HG03354 (cell line): ENCODE data around the gene JAKMIP3.

Source experiments
- ATAC-seq: cut with Tn5 transposase; IDR thresholded peaks from one replicate; pipeline ENCODE4 v1.9.1; 2021; ENCODE audit warnings: mild to moderate bottlenecking; ENCODE audit not compliant: unreplicated experiment, poor library complexity, severe bottlenecking

Gene JAKMIP3

GRCh38 chr10:132041340-132041739, 24.4 kb upstream of the JAKMIP3 start:
- no peak for ATAC-seq

DNA sequence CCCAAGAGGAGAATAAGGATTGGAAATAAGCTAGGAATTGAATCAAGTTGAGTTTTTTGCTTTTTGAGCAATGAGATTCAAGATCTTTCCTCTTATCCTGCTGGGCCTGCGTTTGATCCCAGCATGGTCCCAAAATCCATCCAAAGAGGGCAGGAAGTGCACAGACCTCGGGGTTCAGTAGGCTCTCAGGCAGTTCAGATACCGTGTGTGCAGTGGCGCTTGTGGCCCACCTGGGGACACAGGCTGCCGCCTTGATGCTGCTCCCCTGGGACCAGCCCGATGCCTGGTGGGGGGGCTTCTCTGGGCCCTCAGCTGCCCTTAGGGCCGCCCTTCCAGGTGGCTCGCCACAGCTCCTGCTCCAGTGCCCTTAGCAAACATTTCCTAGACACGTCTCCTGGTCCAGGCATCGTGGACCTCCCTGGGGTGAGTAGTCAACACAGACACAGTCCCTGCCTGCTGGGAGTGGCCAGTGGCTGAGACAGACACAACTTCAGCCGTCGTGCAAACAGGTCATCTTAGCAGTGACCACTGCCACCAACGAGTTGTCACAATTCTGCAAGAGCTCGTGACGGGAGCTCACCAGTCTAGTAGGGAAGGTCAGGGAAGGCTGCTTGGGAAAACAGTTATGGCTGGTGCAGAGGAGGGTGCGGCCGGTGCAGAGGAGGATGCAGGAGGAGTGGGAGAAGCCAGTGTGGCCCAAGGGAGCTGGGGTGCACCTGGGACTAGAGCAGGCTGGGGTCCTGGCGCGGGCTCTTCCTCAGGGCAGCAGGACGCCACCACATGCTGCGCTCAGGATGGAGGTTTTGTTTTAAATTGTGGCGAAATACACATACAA, 21.7 kb upstream of the JAKMIP3 start:
- no peak for ATAC-seq

DNA sequence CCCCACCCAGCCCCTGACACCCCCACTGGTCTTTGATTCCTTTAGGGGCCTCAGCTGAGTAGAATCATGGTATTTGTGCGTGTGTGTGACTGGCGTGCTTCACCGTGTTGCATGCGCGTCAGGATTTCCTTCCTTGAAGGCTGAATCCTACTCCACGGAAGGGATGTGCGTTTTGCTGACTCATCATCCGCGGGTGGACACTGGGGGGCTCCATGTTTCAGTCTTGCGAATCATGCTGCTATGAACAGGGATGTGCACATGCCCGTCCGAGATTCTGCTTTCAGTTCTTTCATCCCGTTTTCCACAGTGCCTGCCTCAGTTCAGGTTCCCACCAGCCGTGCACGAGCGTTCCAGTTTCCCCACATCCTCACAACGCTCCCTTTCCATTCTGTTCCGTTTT, 20.9 kb upstream of the JAKMIP3 start:
- ATAC-seq: no peak

- no peak for ATAC-seq
Observed at GRCh38 chr10:132045324-132045723, 20.4 kb upstream of the JAKMIP3 start.

DNA sequence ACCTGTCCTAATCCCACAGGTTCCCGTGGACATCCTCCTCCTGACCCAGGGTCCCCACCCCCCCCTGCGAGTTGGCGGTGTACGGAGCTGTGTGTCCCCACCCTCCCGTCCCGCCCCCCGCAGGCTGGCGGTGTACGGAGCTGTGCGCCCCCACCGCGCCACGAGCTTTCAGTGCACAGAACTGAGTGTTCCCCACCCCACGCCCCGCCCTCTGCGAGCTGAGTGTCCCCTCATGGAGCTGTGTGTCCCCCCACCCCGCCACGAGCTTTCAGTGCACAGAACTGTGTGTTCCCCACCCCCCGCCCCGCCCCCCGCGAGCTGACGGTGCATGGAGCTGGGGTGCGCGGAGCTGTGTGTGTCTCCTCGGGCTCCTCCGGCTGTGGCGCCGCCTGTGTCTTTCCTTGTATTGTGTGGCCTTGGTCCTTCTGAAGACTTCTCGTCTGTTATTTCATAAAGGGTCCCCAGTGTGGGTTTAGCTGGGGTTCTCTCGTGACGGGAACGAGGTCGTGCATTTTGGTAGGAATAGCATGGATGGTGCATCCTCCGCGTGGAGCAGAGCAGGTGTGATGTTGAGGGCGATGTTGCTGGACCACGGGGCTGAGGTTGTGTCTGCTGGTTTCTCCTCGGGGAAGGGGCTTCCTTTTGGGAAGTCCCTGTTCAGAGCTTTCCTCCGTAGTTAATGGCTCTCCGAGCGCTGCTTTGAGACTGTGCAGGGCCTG, 18.0 kb upstream of the JAKMIP3 start:
- ATAC-seq: no peak

DNA sequence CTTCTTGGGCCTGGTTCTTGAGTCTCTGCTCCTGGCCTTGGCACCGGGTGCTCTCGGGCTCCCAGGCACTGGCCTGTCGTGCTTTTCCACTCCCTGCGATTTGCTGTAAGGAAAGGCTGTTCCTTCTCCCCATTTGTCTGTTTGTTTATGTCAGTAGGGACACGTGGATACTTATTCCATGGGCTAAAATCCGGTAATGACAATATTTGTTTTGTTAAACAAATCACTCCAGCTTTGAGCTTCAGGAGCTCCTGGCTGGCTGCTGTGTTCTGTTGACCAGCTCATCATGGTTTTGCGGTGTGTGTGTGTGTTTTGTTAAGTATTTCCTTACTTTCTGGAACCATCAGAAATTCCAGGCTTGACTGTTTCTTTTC, 17.5 kb upstream of the JAKMIP3 start:
- ATAC-seq: no peak

GRCh38 chr10:132050191-132050590, 15.6 kb upstream of the JAKMIP3 start:
- ATAC-seq: no peak

DNA sequence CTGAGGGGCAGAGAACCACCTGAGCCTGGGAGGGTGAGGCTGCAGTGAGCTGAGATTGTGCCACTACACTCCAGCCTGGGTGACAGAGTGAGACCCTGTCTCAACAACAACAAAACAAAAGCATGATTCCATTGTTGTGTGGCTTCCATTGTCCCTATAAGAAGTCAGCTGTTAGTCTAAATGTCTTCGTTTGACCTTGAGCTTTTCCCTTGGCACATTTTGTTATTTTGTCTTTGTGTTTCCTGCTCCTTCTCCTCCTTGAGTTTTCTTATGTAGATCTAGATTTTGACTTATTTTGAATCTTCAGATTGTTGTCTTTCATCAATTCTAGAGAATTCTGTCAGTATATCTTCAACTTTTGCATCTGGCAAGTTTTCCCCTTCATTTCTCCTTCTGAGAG, 13.6 kb upstream of the JAKMIP3 start:
- ATAC-seq: no peak

DNA sequence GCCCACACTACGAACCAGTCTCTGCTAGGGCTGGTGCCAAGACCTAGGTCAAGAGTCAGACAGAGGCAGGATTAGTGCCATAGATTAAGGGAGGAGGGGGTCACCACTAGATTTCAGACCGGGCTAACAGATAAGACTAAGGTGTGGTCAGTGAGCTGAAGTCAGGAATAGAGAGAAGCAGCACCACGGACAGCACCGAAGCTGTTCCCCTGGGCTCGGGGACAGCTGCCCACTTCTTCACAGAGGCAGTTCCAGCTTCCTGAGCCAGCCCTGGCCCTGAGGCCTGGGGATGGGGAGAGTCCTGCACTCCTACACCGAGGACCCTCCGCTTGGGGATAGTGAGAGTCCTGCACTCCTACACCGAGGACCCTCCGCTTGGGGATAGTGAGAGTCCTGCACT, 11.2 kb upstream of the JAKMIP3 start:
- no peak for ATAC-seq

DNA sequence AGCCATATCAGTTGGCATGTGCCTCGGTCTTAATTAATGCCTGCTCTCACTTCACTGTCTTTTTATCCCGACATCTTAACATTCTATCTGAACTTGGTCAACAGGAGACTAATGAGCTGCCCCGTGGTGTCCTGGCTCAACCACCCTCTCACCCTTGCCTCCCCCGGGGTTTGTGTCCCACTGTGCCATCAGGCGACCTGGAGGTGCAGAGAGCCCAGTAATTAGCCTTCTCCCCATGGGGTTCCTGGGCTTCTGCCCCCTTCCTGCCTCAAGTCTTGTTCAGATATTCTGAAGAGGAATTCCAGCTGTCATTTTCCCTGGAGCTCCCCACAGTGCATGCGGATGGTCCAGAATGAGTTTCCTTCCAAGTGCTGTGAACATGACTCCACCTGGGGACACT, 10.1 kb upstream of the JAKMIP3 start:
- ATAC-seq: no peak

- no peak for ATAC-seq
Observed at GRCh38 chr10:132056663-132057062, 9.1 kb upstream of the JAKMIP3 start.

DNA sequence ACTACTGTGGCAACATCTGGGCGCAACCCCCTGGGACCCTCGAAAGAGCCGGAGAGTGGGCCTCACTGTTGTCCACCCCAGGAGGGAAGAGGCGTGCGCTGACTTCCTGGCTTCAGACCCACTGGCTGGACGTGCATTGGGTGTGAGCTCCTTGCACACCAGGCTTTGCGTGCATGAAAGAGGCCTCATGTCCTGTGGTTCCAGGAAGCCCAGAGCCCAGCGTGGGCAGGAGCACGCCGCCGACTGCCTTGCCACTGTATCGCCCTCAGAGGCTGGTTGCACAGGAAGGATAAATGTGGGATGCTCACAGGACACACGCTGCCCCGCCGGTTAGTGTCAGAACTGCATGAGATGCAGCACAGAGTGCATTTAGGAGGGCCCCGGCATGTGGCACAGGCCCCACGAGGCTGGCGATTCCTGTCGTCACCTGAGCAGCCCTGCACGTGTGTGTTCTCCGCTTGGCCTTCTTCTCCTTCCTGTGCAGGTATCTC, 8.5 kb upstream of the JAKMIP3 start:
- ATAC-seq: no peak

DNA sequence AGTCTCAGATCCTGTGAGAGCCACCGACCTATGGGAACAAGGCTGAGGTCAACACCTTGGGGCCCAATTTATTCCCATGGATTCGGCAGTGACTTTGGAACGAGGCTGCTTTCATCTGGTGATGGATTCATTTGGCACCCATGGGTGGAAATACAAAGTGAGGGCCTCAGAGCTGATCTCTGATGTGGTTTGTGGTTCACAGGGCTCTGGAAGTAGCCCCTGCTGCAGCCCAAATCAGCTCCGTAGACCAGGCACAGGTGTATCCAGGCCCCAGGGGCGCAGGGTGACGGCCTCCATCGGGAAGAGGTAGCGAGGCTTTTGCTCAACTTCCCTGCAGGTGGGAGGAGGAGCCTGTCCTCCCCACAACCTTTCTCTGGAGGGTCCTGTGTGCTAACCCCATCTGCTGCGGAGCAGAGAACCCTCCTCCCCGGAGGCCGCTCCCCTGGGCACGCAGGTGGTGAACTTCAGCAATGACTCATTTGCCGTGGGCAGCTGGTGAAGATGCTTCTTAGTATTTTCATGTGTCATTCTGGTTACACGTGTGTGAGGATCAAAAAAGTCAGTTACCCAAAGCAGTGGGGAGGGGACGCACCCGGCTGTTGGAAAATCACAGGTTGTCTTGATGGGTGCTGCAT, 7.5 kb upstream of the JAKMIP3 start:
- ATAC-seq: no peak

DNA sequence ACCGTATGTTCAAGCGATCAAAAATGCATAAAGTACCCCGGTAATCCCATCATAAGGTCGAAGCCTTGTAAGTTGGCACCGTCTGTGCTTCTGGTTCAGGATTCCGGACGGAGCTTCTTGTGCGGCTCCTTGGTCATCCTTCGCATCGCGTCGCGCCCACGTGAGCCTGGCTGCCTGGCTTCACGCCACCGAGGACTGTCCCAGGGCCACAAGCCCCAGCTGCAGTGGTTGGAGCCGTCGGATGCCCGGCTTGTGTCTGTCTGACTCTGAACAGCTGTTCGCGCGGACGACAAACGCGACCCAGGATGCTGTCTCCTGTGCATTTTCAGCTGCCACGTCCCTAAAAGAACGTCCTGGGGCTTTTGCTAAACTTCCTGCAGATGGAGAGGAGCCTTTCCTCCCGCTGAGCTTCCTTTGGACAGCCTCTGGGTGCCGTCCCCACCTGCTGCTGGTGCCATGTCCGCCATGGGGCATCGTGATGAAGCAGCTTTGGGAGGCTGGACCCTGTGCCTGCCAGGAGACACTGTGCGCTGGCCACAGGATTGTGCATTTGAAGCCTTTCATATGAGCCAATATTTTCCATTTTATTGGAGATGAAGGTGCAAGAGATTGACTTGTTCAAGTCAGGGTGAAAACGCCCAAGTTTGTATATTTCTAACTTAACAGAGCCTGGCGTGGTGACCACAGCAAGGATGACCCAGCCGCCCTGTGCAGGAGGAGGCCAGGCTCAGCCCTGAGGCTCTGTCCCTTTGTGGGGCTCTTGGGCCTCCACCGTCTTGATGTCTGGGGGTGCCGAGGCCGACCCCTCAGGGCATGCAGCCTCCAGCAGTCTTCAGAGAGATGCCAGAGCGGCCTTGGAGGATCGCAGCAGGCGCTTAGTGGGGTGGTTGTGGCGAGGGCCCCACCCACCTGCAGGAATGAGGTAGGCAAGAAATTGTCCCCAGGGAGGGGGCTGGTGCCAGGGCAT, 6.7 kb upstream of the JAKMIP3 start:
- ATAC-seq: no peak

DNA sequence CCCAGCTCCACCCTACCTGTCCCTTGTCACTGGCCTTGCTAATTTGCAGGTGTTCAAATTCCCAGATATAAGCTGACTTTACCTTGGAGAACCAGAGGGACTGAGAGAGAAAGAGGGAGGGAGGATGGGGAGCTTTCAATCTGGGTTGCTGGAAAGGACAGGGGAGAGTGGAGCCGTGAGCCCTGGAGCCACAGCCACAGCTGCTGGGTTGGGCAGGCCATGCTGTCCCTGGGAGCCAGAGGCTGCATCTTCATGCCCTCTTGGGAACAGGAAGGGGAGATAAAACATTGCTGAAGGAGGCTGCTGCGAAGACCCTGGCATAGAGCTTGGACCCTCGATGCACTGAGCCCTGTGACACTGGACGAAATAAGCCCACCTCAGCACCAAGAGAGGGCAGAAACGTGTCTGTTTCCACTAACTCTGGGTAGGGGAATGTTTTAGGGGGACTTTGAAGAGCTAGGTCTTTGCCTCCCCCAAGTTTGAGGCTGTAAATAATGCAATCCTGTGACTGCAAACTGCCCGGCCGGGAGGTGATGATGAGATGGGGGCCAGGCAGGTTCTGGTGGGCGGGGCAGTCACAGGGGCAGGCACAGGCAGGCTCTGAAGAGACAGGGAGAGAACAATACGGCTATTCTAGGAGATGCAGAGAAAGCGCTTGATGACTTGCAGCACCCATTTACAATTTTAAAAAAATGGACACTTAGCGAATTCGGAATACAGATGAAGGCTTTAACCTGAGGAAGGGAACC, 5.8 kb upstream of the JAKMIP3 start:
- no peak for ATAC-seq

DNA sequence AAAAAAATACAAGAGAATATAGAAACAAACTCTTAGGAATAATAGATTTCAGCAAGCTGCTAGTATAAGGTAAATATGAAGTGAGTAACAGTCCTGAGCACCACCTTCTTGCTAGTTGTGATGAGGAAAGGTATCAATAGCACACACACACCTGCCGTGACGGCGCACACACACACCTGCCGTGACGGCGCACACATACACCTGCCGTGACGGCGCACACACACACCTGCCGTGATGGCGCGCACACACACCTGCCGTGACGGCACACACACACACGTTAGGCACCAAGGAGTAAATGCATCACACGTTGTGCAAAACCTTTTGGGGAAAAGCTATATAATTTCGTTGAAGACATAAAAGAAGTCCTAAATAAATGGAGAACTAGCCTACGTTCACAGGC, 4.7 kb upstream of the JAKMIP3 start:
- ATAC-seq: no peak

- no peak for ATAC-seq
Observed at GRCh38 chr10:132061465-132061864, 4.3 kb upstream of the JAKMIP3 start.

GRCh38 chr10:132062116-132062515, 3.6 kb upstream of the JAKMIP3 start:
- ATAC-seq: no peak
